Measurements from ENCODE around the gene SLC35B2. TPM values are rescaled to one million over a fixed set of nuclear protein-coding genes. Genes with fewer than 3 reads are reported as not detected.

The SLC35B2 gene
- total and polyA plus RNA-seq, 2 experiments from 2014 or later: 14.0 to 30.9 TPM

GRCh38 chr6:44286285-44286565 lies 28.9 kb upstream of the SLC35B2 start:
- no peak overlapping the region for H3K27ac ChIP-seq (ENCODE audit: low read depth)
- H3K27ac Mint-ChIP-seq: no peak overlapping the region
- no peak overlapping the region for H3K4me2 ChIP-seq
- H3K9me3 Mint-ChIP-seq: no peaks in the 10 kb centered on the region; the same call in 2 of the 3 replicates
- TF ChIP-seq ZNF331 (CRISPR knock-in tag; IDR thresholded peaks at IDR 0.05; ENCODE audit: low read depth) (no peak), STAT1 (IDR thresholded peaks at IDR 0.05; ENCODE audit: unreplicated experiment) (no peak), REST (IDR thresholded peaks at IDR 0.05; ENCODE audit: unreplicated experiment) (no peak)
- TF ChIP-seq, protein P1, sequence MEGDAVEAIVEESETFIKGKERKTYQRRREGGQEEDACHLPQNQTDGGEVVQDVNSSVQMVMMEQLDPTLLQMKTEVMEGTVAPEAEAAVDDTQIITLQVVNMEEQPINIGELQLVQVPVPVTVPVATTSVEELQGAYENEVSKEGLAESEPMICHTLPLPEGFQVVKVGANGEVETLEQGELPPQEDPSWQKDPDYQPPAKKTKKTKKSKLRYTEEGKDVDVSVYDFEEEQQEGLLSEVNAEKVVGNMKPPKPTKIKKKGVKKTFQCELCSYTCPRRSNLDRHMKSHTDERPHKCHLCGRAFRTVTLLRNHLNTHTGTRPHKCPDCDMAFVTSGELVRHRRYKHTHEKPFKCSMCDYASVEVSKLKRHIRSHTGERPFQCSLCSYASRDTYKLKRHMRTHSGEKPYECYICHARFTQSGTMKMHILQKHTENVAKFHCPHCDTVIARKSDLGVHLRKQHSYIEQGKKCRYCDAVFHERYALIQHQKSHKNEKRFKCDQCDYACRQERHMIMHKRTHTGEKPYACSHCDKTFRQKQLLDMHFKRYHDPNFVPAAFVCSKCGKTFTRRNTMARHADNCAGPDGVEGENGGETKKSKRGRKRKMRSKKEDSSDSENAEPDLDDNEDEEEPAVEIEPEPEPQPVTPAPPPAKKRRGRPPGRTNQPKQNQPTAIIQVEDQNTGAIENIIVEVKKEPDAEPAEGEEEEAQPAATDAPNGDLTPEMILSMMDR (conservative IDR thresholded peaks at IDR 0.05; ENCODE audit: low read depth in 2 of 2): no peak
- DNase-seq (ENCODE audit: low spot score): no peak
- no peak overlapping the region for H3K4me3 ChIP-seq
- no peaks in the 10 kb centered on the region for H3F3A ChIP-seq (replicated peaks; ENCODE audit: low read depth)
- H3K36me3 ChIP-seq (ENCODE audit: insufficient read depth): no peaks in the 10 kb centered on the region
- peaks cover 12% of the 10 kb centered on the region for H3K27me3 Mint-ChIP-seq (ENCODE audit: insufficient read depth, low read depth, poor library complexity)
- H3K36me3 Mint-ChIP-seq (ENCODE audit: low read depth): no peaks in the 10 kb centered on the region; the same call in 2 of the 3 replicates
- no peaks in the 10 kb centered on the region for H3K79me2 ChIP-seq (replicated peaks; ENCODE audit: insufficient read depth)
- H3K9me2 ChIP-seq (ENCODE audit: insufficient read depth): no peaks in the 10 kb centered on the region
- no peak overlapping the region for H3K4me3 Mint-ChIP-seq
- no peaks in the 10 kb centered on the region for H4K20me1 ChIP-seq (replicated peaks; ENCODE audit: insufficient read depth)
- no peak for ATAC-seq
- no peak overlapping the region for H2AFZ ChIP-seq
- no peaks in the 10 kb centered on the region for H3K4me1 ChIP-seq (ENCODE audit: insufficient read depth)
- H3K27me3 ChIP-seq (ENCODE audit: insufficient read depth): 0 out of 2 replicates have a peak, but pooled peaks cover 5% of the 10 kb centered on the region
- peaks cover 7% of the 10 kb centered on the region for H3K4me1 Mint-ChIP-seq

- Mint-ChIP-seq H3K4me3 (no peak overlapping the region), H3K36me3 (ENCODE audit: low read depth) (no peaks in the 10 kb centered on the region; the same call in 2 of the 3 replicates), H3K4me1 (peaks cover 7% of the 10 kb centered on the region), H3K27ac (no peak overlapping the region), H3K9me3 (no peaks in the 10 kb centered on the region; the same call in 2 of the 3 replicates), H3K27me3 (ENCODE audit: insufficient read depth, low read depth, poor library complexity) (peaks cover 12% of the 10 kb centered on the region)
- no peaks in the 10 kb centered on the region for H3K4me1 ChIP-seq (ENCODE audit: insufficient read depth)
- no peaks in the 10 kb centered on the region for H3K79me2 ChIP-seq (replicated peaks; ENCODE audit: insufficient read depth)
- H3K36me3 ChIP-seq (ENCODE audit: insufficient read depth): no peaks in the 10 kb centered on the region
- no peak overlapping the region for H3K27ac ChIP-seq (ENCODE audit: low read depth)
- TF ChIP-seq EZH2 (IDR thresholded peaks at IDR 0.05; ENCODE audit: low read depth, unreplicated experiment) (no peak), CREB1 (CRISPR knock-in tag; IDR thresholded peaks at IDR 0.05; ENCODE audit: low read depth) (no peak), ZNF331 (CRISPR knock-in tag; IDR thresholded peaks at IDR 0.05; ENCODE audit: low read depth) (no peak), REST (IDR thresholded peaks at IDR 0.05; ENCODE audit: unreplicated experiment) (peak; percentile 82), POLR2AphosphoS5 (IDR thresholded peaks at IDR 0.05; ENCODE audit: low read depth) (no peak), EZH2phosphoT487 (IDR thresholded peaks at IDR 0.05; ENCODE audit: unreplicated experiment) (no peak)
- TF ChIP-seq, protein P1 (conservative IDR thresholded peaks at IDR 0.05; ENCODE audit: low read depth in 2 of 2): no peak
- ATAC-seq (peak; percentile 71), DNase-seq (ENCODE audit: low spot score) (peak; percentile 66)
- H3K9me2 ChIP-seq (ENCODE audit: insufficient read depth): no peaks in the 10 kb centered on the region
- H3K4me3 ChIP-seq: no peak overlapping the region
- H3F3A ChIP-seq (replicated peaks; ENCODE audit: low read depth): no peaks in the 10 kb centered on the region
- H3K4me2 ChIP-seq: no peak overlapping the region
- no peaks in the 10 kb centered on the region for H4K20me1 ChIP-seq (replicated peaks; ENCODE audit: insufficient read depth)
- H3K27me3 ChIP-seq (ENCODE audit: insufficient read depth): 0 out of 2 replicates have a peak, but pooled peaks cover 5% of the 10 kb centered on the region
- no peak overlapping the region for H2AFZ ChIP-seq
Measured at GRCh38 chr6:44285552-44286284, 28.4 kb upstream of the SLC35B2 start.

Data from GM23338 (cell line).